DMS53 treated with DMSO at 0.1 percent for 48 hours (cell line): ENCODE data around the gene OSTC.

Source experiments
- DNase-seq: peaks from one replicate; lab custom pipeline; 2025; ENCODE audit not compliant: unreplicated experiment; lab: John Stamatoyannopoulos, UW

The OSTC gene

GRCh38 chr4:108650212-108651013, at the start of gene OSTC:
Gene OSTC, plus strand, starts transcription at chr4:108650599. Its CDS starts 57 bp downstream, at chr4:108650656.
- peak; percentile 82 for DNase-seq

DNA sequence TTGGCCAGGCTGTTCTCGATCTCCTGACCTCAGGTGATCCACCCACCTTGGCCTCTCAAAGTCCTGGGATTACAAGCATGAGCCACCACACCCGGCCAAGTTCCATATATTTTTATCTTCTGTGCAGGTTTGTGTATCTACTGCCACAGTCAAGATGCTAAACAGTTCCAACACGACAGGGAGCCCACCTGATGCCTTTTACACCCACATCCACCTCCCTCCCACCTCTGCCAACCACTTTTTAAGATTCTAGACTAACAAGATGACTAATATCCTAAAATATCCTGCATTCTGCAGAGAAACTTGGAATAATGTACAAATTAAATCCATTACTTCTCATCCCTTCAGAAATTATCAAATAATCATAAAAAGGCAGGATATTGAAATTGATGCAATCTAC, 49.3 kb upstream of the OSTC start:
- no peak for DNase-seq

GRCh38 chr4:108601532-108601931, 48.9 kb upstream of the OSTC start:
- DNase-seq, result no peak

- no peak for DNase-seq
Measured at GRCh38 chr4:108602163-108602562, 48.2 kb upstream of the OSTC start.

DNA sequence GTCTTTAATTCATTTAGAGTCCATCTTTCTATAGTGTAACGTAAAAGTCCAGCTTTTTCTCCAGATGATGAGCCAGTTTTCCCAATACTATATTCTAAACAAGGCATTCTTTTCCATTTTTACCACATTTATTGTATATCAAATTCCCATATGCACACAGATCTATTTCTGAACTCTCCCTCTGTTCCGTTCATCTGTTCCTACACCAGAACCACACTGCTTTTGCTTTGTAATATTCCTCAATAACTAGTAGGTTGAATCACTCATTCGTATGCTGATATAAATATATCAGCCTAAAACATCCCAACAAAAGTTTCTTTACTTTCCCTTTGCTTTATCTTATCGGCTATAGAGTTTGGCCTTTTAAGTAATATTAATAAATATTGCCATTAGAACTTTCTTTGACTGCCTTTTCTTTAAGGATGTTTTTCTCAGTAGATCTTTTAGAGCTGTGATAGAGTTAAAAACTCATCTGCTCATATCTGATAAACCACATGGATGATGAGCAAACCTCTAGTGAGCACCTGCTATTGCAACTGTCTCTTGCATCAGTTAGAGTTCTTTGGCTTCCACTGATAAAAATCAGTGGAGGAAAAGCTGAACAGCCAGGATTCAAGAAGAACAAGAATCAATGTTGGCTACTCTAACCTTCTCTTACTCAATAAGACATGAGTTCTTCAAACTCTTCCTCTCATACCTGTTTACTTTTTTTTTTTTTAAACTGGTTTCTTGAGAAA, 43.2 kb upstream of the OSTC start:
- no peak for DNase-seq

DNA sequence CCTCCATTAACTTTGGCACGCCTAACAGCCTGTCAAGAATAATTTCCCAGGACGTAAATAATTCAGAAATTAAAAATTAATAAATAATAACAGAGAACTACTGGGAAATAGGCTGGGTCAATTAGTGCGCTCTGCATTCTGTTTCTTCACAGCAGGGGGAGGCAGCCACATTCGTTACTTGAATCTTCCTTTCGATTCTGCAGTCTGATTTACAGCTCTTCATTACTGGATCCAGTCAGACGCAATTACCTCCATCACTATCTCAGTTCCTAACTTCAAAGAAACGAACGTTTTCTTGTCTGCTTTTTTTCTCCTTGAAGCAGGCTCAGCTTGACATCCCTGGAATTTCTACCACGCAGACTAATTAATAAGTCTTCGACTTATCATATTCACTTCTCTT, 39.0 kb upstream of the OSTC start:
- DNase-seq, result no peak

DNA sequence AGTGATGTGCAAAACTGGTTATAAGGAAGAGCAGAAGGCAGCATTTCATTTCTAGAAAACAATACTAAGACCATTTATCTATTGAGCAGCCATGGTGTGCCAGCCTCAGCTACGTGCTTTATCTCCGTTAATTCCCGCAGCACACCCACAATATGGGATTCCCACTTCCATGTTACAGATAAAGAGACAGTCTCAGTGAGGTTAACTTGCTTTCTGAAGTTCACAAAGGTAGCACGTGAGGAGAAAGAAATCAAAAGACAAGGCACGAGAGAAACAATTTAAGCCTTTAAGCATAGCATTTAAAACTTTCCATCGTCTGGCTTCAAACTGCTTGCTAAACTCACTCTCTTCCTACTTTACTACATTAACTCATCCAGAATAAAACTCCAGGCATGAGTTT, 38.0 kb upstream of the OSTC start:
- DNase-seq, result no peak

DNA sequence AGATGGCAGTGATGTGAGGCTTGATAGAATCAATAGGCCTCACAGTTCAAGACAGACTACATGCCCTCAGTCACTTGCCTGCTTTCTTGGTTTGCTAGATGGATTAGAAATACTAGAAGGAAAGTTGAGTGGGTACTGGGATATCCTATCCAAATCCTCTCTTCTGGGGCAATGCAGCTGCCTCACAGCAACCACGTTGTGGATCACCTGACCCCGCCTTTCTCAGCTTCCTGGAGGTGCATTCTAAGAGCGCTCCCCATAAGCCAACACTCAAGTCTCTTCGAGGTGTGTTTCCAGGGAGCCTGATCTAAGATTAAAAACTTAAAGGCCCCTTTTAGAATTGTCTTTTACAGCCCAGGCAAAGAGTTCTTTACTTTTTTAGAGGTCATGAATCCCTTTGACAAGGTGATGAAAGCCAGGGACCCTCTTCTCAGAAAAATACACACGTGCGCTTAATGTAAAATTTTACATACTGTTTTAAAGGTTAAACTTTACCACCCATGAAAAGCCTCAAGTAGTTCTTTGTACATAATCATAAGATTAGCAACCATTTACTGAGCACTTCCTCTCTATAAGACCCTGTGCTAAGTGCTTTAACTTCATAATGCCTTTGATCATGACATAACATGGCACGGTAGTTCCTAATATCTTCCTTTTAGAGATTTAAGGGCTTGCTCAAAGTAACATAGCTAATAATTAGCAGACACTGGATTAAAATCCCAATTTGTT, 30.9 kb upstream of the OSTC start:
- no peak for DNase-seq

GRCh38 chr4:108620101-108620932, 30.1 kb upstream of the OSTC start, which contains the start of gene RPL34:
Gene RPL34, plus strand, starts transcription at chr4:108620576. Its CDS starts 1,384 bp downstream, at chr4:108621960.
- peak; percentile 93 for DNase-seq

- no peak for DNase-seq
Measured at GRCh38 chr4:108620933-108621905, 29.2 kb upstream of the OSTC start.

GRCh38 chr4:108622022-108622421, 28.4 kb upstream of the OSTC start:
- no peak for DNase-seq

DNA sequence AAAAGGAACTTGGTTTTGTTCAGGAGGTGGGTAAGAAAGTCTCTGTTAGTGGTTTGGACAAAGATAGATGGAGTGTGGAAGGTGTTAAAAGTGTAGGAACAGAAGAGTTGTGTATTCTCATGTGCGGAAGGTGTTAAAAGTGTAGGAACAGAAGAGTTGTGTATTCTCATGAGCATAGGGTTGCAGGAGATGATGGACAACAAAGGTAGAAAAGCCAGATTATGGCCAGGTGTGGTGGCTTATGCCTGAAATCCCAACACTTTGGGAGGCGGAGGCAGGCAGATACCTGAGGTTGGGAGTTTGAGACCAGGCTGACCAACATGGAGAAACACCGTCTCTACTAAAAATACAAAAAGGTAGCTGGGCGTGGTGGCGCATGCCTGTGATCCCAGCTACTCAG, 27.6 kb upstream of the OSTC start:
- no peak for DNase-seq

DNA sequence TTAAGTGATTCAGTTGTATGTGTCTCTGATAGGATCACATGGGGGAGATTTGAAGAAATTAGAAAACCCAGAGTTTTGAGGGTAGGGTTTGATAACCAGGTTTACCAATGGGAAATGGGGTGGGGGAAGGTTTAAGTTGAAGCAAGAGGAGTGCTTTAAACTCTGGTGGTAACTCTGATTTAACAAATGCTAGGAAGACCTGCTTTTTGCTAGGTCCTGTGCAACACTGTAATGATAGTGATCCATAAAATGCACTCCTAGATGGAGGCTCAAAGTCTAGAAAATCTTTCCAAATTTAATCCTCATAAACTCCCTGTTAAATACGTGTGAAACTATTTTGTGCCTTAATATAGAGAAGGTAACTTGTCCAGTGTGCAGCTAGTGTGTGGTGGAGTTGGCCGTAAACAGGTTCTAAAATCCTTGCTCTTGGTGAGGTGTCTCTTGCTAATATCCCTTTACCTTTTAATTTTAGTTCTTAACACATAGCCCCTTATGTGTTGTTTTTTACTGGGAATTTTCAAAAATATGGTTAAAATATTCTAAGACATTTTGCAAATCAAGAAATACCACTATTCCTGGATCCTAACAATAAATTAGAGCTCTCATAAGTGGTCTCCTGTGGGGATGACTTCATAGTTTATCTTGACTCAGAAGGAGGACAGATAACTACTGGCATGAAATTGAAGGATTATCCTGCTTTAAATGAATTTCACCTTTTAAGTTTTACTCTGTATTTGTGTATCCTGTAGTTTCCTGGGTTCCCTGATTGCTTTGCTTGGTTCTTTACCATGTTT, 25.9 kb upstream of the OSTC start:
- no peak for DNase-seq

- DNase-seq, result no peak
Measured at GRCh38 chr4:108626056-108626455, 24.3 kb upstream of the OSTC start.

DNA sequence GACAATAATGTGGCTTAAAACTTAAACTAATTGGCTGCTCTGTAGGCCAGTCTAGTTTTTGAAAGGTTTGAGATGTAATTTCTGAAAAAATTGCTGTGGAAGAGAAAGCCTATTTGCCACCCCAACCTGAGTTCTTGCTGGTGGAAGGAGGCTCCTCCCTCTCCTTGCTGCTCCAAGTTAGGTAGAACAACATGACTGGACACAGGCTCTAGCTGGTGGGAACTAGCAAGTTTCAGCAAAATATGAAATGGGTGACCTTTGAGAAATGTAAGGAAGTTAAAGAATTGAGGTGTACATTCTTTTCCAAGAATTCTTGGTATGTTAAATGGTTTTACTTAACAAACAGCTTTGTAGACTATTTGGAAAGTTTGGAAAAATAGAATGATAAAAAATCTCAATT, 22.0 kb upstream of the OSTC start:
- DNase-seq, result no peak

DNA sequence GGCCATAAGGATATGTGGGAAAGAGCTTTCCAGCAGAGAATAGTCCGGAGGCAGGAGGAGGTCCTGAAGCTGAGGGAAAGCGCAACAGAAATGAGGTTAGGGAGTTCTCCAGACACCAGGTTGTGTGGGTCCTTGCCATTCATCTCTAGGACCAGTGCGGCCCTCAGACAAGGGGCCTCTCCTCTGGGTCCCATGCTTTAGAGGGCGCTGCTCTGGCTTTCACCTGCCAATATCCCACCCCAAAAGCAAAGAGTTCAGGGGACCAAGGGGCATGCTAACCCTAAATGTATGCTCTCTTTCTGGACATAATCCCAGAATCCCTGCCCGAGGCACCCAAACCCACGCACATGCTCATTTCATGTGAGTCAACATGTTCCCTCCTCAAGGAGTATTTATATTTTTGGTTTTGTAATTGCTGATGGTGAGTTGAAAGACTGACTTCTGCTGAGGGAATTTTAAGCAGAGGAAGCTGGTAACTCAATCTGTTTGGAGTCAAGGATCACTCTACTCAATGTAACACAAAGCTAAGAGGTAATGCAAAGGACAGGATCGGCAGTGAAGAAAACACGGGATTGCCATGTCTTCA, 15.2 kb upstream of the OSTC start:
- DNase-seq, result no peak

DNA sequence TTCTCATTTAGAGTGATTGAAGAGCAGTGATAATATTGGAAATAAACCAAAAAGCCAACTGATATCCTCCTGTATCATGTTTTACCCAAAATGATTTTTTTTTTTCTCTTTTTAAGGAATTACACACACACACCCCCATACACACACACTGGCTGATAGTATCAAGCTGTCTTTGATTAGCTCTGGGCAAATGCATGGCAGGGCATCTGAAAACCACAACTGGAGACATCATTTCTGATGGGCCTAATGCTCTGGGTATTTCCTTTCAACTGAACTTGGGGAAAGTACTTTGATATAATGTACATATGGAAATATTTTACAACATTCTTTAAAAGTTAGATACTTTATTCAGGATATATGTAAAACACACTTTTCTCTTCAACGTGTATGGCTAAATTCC, 14.2 kb upstream of the OSTC start:
- DNase-seq, result no peak

DNA sequence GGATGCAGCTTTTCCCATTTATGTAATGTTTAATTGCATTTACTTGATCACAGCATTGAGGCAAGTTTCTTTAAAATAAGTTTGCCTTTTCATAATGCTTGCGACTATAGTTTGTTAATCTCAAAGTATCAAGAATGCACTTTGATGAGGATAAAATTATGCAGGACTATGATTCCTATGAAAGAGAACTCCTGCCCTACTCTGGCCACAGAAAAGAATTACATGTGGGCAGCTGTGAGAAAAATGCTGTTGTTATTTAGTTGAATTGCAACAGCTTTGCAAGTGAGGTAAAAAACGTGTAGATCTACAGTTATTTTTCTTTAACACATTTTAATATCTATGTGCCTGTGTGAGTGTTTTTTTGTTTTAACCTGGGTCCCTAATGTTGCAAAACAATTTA, 12.5 kb upstream of the OSTC start:
- no peak for DNase-seq

DNA sequence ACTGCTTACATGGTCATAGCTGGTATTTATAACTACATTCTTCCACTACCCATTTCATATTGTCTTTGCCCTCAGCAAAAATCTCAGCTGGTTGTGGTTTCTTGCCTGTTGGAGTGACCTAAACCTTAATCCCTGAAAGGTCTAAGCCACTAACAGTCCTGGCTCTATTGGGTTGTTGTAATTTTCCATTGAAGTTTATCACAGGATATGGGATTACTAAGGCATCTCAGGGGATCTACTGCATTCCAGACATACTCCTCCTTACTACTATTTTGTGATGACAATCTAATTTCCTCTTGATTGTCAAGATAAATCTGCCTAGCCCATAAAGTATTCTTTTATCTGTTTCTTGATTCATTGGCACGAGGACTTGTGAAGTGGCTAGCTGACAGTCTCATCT, 6.2 kb upstream of the OSTC start:
- no peak for DNase-seq
